Effector memory CD4-positive, alpha-beta T cell (primary cell): Measurements from ENCODE around the gene SHF.

Source experiments
- DNase-seq, 3 donors: peaks; one replicate each; pipeline ENCODE4 v3.0.0-alpha.2; 2020
- H3K27ac ChIP-seq: 2 replicates; pipeline ENCODE4 v1.7.0; 2013; ENCODE audit warnings: mild to moderate bottlenecking, low read length, moderate library complexity; ENCODE audit not compliant: insufficient read depth, poor library complexity, severe bottlenecking
- H3K27me3 ChIP-seq: replicated peaks from 2 replicates; pipeline ENCODE4 v1.7.0; 2013; ENCODE audit warnings: mild to moderate bottlenecking, low read length; ENCODE audit not compliant: insufficient read depth, control insufficient read depth, poor library complexity, severe bottlenecking
- H3K36me3 ChIP-seq: 2 replicates; pipeline ENCODE4 v1.7.0; 2013; ENCODE audit warnings: mild to moderate bottlenecking, low read length, moderate library complexity; ENCODE audit not compliant: control insufficient read depth, insufficient read depth
- H3K4me1 ChIP-seq: 2 replicates; pipeline ENCODE4 v1.7.0; 2013; ENCODE audit warnings: low read length, mild to moderate bottlenecking; ENCODE audit not compliant: control insufficient read depth, insufficient read depth, poor library complexity, severe bottlenecking
- H3K4me3 ChIP-seq: 2 replicates; pipeline ENCODE4 v1.7.0; 2013; ENCODE audit warnings: low read length, low read depth, mild to moderate bottlenecking; ENCODE audit not compliant: insufficient read depth, poor library complexity, severe bottlenecking
- H3K9me3 ChIP-seq: 2 replicates; pipeline ENCODE4 v1.7.0; 2013; ENCODE audit warnings: mild to moderate bottlenecking, low read length, moderate library complexity; ENCODE audit not compliant: control insufficient read depth

The SHF gene

GRCh38 chr15:45169608-45170480 lies 17.9 kb downstream of the SHF start:
- Histone ChIP-seq H3K27me3 (no peaks in the 10 kb centered on the region), H3K4me3 (no peak overlapping the region), H3K9me3 (no peaks in the 10 kb centered on the region), H3K27ac (no peak overlapping the region), H3K36me3 (no peaks in the 10 kb centered on the region), H3K4me1 (peaks cover 16% of the 10 kb centered on the region)
- no peak for DNase-seq

DNA sequence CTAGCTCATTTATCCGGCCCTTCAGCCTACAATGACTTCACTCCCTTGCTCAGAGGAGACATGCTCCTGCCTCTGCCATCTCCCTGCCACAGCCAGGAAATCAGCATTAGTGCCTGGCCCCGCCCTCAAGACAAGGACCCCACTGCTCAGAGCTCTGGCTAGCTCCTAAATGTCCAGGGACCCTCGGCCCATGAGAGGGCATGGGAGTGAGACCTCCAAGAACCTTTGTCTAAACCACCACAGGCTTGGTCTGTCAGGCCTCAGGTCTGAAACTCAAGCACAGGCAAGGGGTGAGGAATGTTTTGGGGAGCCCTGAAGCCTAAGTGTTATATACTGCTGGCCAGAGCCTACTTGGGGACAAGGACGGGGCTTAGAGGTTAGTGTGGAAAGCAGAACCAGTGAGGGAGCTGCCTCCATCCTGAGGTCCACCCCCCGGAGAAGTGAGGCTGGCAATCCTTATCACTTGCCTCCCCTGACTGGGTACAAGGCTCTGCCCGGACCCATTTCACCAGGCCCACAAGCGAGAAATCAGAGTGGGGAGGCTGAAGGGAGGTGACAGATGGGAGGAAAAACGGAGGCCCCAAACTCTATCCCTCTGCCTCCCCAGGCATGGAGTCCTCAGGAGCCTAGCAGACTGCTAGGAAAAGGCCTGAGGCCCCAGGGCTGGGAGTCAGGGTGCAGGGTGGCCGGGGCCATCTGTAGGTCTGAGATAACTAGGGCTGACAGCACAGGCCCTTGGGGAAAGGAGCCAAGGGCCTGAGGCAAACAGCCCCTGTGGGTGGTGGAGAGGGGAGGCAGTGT lies 18.8 kb downstream of the SHF start:
- Histone ChIP-seq H3K27ac (no peak overlapping the region), H3K36me3 (no peaks in the 10 kb centered on the region), H3K27me3 (no peaks in the 10 kb centered on the region), H3K9me3 (no peaks in the 10 kb centered on the region), H3K4me3 (no peak overlapping the region), H3K4me1 (peaks cover 16% of the 10 kb centered on the region)
- no peak for DNase-seq

GRCh38 chr15:45168286-45168685 lies 19.5 kb downstream of the SHF start:
- H3K36me3 ChIP-seq = no peaks in the 10 kb centered on the region
- H3K4me1 ChIP-seq = peaks cover 16% of the 10 kb centered on the region
- no peak for DNase-seq
- no peaks in the 10 kb centered on the region for H3K9me3 ChIP-seq
- no peaks in the 10 kb centered on the region for H3K27me3 ChIP-seq
- H3K27ac ChIP-seq = no peak overlapping the region
- H3K4me3 ChIP-seq = no peak overlapping the region

- no peak for DNase-seq
- H3K36me3 ChIP-seq = no peaks in the 10 kb centered on the region
- peaks cover 16% of the 10 kb centered on the region for H3K4me1 ChIP-seq
- peak overlapping the region; percentile 89 for H3K27ac ChIP-seq
- no peaks in the 10 kb centered on the region for H3K27me3 ChIP-seq
- H3K4me3 ChIP-seq = peak overlapping the region; percentile 87
- no peaks in the 10 kb centered on the region for H3K9me3 ChIP-seq
Measured at GRCh38 chr15:45167631-45168205, 20.0 kb downstream of the SHF start.

- peak overlapping the region; percentile 87 for H3K4me3 ChIP-seq
- H3K36me3 ChIP-seq = no peaks in the 10 kb centered on the region
- H3K4me1 ChIP-seq = peaks cover 16% of the 10 kb centered on the region
- peak overlapping the region; percentile 89 for H3K27ac ChIP-seq
- no peaks in the 10 kb centered on the region for H3K9me3 ChIP-seq
- DNase-seq = peak; percentile 59 to 66 (median 65)
- H3K27me3 ChIP-seq = no peaks in the 10 kb centered on the region
Measured at GRCh38 chr15:45166834-45167630, 20.7 kb downstream of the SHF start.

DNA sequence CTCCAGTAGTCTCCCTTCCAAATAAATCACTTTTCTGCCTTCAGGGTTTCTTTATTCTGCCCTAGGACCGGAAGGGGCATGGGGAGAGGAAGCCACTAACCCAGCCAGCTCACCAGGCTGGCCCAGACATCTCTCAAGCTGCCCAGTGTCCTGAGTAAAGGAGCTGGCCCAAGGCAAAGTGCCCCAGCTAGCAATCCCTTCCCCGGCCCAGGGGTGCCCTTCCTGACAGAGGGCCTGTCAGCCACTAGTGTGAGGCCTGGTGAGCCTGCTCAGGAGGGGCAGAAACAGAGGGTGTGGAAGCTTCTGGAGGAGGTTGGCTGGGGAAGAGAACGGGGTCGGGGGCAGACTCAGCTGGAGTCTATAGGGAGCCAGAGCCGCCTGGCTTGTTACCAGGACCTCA lies 22.2 kb downstream of the SHF start:
- Histone ChIP-seq H3K27ac (no peak overlapping the region), H3K9me3 (no peaks in the 10 kb centered on the region), H3K36me3 (no peaks in the 10 kb centered on the region), H3K4me1 (peaks cover 16% of the 10 kb centered on the region), H3K27me3 (no peaks in the 10 kb centered on the region), H3K4me3 (no peak overlapping the region)
- no peak for DNase-seq

DNA sequence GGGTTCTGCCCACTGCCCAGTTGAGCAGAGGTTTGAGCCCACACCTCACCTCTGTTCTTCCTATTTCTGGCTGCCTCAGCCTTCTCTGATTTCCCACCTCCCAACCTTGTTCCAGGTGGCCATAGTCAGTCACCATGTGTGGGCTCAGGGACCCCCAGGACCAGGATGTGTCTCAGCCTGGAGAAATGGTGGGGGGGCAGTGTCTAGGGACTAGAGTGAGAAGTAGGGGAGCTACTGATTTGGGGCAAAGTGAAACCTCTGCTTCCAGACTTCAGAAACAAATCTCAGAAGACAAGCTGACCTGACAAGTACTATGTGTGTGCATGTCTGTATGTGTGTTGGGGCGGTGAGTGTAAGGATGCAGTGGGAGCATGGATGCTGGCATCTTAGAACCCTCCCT lies 22.9 kb downstream of the SHF start:
- H3K9me3 ChIP-seq = no peaks in the 10 kb centered on the region
- H3K4me1 ChIP-seq = peaks cover 16% of the 10 kb centered on the region
- DNase-seq = no peak
- H3K27ac ChIP-seq = no peak overlapping the region
- H3K36me3 ChIP-seq = no peaks in the 10 kb centered on the region
- H3K27me3 ChIP-seq = no peaks in the 10 kb centered on the region
- no peak overlapping the region for H3K4me3 ChIP-seq

GRCh38 chr15:45163508-45163856 lies 24.3 kb downstream of the SHF start:
- Histone ChIP-seq H3K9me3 (no peaks in the 10 kb centered on the region), H3K27ac (no peak overlapping the region)
- DNase-seq = no peak

GRCh38 chr15:45162771-45163507 lies 24.8 kb downstream of the SHF start:
- Histone ChIP-seq H3K27me3 (no peaks in the 10 kb centered on the region), H3K27ac (no peak overlapping the region)

More at GRCh38 chr15:45163508-45163856, 24.3 kb downstream of the SHF start:
- peaks cover 16% of the 10 kb centered on the region for H3K4me1 ChIP-seq
- no peaks in the 10 kb centered on the region for H3K36me3 ChIP-seq
- H3K27me3 ChIP-seq = no peaks in the 10 kb centered on the region
- no peak overlapping the region for H3K4me3 ChIP-seq

More at GRCh38 chr15:45162771-45163507, 24.8 kb downstream of the SHF start:
- Histone ChIP-seq H3K9me3 (no peaks in the 10 kb centered on the region), H3K36me3 (no peaks in the 10 kb centered on the region), H3K4me1 (peaks cover 16% of the 10 kb centered on the region), H3K4me3 (no peak overlapping the region)
- DNase-seq = peak; percentile 10 to 36 (median 24)
